Cardiac fibroblast (primary cell): Measurements from ENCODE around the gene RAC3.
"Not testable (repeated sequence)": the region's sequence is repeated elsewhere in the genome, so short reads cannot be mapped to it uniquely, and the experiment has no call there.

Experiments
- DNase-seq, 2 donors: peaks; one replicate each; pipeline versions ENCODE4 v3.0.0 to v3.0.0-alpha.2; 2010; ENCODE audit warnings: low read depth in 2 of 2
- H3K4me3 ChIP-seq, 2 donors: replicated peaks in 1 of 2; 1 replicate in 1 of 2; 2 replicates in 1 of 2; pipeline ENCODE4 v1.5.1; 2011; ENCODE audit warnings: low read depth in 2 of 2, low read length in 2 of 2, mild to moderate bottlenecking in 2 of 2, moderate library complexity in 1 of 2
- CTCF ChIP-seq: IDR thresholded peaks from one replicate; pipeline ENCODE4 v1.5.1; 2011; ENCODE audit warnings: low read depth, mild to moderate bottlenecking, low read length, inconsistent platforms

Gene RAC3

DNA sequence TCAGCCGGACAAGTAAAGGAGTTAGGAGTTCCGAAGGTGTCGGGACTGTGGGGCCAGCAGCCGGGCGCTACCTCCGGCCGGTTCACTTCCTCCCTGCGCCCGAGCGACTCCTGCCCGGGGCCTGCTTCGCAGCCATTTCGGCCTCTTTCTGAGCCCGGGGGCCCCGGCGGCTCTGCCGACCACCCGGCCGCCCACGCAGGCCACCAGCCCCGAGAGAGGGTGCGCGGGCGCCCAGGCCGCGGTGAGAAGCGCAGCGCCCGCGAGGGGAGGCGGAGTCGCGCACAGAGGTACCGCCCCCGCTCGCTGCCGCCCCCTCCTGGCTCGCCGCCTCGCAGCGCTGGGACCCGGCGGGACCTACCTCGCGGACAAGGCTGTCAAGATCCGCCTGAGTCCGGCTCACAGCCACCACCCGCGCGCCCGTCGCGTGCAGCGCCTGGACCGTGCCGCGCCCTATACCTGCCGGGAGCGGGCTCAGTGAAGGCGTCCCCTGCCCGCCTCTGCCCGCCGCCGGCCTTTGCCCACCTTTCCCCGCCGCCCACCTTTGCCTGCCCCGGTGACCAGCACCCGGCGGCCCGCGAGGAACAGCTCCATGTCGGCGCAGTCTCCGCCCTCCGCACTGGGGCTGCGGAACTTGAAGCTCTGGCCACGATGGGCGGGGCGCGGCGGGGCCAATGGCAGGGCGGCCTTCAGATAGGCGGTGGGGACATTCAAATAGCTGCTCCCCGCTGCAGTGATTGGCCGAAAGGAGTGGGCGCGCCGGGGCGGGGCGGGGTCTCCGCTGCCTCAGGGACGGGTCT, 5.8 kb downstream of the RAC3 start, which contains the start of gene DCXR:
Gene DCXR (minus strand): TSS at position 606 of the 797 bp plus-strand sequence. CDS start 15 bp downstream, at position 591.
- H3K4me3 ChIP-seq = peak within 1 kb of the TSS; percentile 65 to 74
- DNase-seq = peak; percentile 97
- TF ChIP-seq CTCF = peak; percentile 34

GRCh38 chr17:82037889-82038195, 6.4 kb downstream of the RAC3 start:
- DNase-seq = no peak
- H3K4me3 ChIP-seq = peak overlapping the region; percentile 17 to 65
- no peak for TF ChIP-seq CTCF

- not testable (repeated sequence) for DNase-seq
These were observed 7.4 kb downstream of the RAC3 start for GRCh38 chr17:82038796-82039409.

DNA sequence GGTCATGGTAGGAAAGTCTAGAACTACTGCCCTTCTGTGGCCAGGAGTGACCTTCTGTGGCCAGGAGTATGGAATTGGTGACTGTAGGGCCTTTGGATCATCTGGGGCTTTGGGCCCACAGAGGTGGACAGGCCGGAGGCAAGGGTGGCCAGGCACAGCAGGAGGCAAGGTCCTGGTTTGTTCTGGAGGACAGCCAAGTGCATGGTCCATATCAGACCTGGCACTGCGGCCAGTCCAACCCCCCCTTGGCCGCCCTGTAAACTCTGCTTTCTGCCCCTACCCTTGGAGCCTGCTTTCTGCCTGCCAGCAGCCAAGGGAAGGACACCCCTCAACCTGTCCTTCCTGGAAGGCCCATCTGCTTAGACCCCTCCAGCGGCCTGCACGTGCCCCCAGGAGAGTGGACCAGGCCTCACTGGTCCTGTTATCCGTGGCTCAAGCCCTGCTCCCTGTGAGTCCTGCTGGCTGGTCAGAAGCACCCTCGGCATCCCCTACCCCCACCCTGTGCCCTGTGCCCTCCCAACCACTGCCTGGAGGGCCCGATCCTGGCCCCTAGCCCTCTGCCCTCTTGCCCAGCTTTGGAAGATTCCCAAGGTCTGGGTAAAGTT, 8.3 kb downstream of the RAC3 start:
- TF ChIP-seq CTCF = no peak
- no peak overlapping the region for H3K4me3 ChIP-seq
- no peak for DNase-seq

More at GRCh38 chr17:82038796-82039409, 7.4 kb downstream of the RAC3 start:
- H3K4me3 ChIP-seq = not testable (repeated sequence)

DNA sequence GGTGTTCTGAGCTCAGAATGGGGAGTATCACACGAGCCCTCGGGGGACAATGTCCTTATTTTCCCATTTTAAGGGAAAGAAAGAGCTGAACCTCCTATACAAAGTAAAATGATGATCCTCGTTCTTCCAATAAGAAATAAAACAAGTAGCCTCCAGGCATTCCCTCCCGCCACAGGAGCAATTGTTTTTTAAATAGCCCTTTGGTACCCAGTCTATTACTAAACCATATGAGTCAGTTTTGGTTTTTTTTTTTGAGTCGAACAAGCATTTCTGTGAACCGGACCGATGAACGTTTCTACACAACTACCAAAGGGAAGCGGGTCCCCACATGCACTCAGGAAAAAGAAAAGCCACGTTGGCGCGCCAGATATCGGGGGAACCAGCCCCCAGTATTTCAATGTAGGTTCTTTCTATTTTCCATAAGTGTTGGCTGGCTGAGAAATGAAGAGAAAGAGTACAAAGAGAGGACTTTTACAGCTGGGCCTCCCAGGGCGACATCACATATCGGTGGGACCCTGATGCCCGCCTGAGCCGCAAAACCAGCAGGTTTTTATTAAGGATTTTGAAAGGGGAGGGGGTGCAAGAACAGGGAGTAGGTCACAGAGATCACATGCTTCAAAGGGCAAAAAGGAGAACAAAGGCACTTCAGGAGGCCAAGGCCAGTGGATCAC, 9.8 kb downstream of the RAC3 start:
- TF ChIP-seq CTCF = no peak
- H3K4me3 ChIP-seq = no peak overlapping the region
- peak in 1 of 2 donors; percentile 34 for DNase-seq

DNA sequence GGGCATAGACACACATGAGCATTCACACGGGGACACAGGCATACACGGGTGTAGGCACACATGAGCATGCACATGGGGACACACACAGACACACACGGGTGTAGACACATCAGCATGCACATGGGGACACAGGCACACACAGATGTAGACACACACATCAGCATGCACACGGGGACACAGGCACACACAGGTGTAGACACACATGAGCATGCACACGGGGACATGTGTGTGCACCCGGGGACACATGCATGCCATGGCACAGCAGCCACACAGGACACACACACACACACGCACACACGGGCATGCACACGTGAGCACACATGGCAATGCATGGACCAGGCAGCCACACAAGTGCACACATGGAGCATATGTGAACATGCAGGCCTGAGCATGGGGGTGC, 11.2 kb downstream of the RAC3 start:
- DNase-seq = no peak
- no peak overlapping the region for H3K4me3 ChIP-seq
- TF ChIP-seq CTCF = no peak

- no peak for DNase-seq
- TF ChIP-seq CTCF = no peak
- no peak overlapping the region for H3K4me3 ChIP-seq
These were observed 12.0 kb downstream of the RAC3 start for GRCh38 chr17:82043507-82043906.
